Choroid plexus epithelial cell (primary cell): ENCODE measurements around the gene RPTOR.

Experiments used
- DNase-seq: peaks from one replicate; pipeline ENCODE4 v3.0.0-alpha.2; 2010; ENCODE audit warnings: low read depth
- H3K4me3 ChIP-seq: 2 replicates; pipeline ENCODE4 v1.5.1; 2011; ENCODE audit warnings: low read depth, mild to moderate bottlenecking, control low read depth, low read length, moderate library complexity
- CTCF ChIP-seq: conservative IDR thresholded peaks from 2 replicates; pipeline ENCODE4 v1.5.1; 2011; ENCODE audit warnings: low read depth, mild to moderate bottlenecking, control low read depth, inconsistent platforms, low read length, moderate library complexity

The RPTOR gene

DNA sequence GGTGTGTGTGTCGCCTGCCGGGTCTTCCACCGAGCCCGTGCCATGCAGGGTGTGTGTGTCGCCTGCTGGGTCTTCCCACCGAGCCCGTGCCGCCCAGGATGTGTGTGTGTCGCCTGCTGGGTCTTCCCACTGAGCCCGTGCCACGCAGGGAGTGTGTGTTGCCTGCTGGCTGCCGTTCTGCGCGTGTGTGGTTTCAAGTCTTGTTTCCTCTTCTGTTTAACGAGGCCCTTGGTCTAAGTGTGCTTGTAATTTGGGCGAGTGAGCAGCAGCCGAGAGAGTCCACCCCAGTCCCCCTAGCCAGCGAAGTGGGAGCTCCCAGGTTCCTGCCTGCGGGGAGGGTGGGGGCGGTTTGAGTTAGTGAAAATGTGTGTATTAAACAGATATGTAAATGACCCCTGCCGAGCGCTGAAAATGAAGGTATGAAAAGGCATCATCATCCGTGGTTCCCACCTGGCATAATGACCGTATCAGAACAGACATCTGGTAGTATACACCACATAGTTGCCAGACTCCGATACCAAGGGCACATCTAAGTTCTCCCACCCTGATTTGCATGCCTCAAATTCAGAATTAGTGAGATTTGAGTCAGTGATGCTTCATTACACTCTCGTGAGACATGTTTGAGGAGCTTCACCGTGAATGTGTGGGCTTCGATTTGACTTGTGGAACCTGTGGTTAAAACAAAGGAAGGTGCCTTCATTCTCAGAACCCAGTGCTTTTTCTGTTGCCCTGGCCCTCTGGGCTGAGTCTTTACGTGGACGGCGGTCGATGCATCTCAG lies 332.5 kb downstream of the RPTOR start:
- no peak overlapping the region for H3K4me3 ChIP-seq
- no peak for TF ChIP-seq CTCF
- DNase-seq, result no peak

DNA sequence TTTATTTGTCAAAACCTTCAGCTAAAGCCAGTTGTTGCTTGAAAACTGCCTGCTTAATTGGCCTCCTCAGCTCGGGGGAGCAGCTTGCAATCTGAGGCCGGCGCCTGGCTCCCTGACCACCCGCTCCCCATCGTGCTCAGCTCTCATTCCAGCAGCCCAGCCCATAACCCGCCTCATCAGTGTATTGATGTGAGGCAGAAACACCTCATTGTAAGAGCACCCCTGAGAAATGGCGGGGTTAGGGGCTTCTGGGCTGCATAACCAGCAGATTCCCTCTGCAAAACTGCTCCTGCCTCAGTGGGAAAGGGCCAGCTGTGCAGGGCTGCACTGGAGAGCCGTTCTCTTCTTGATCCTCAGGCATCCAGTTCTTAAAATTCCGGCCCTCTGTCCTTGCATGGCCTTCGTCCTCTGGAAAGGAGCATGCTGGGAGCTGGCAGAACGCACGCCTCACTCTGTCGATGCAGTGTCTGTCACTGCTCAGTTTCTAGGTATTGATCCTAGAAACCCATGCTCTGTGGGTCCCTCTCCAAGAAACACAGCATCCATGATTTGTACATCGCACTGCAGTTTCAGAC lies 333.2 kb downstream of the RPTOR start:
- no peak for DNase-seq
- no peak overlapping the region for H3K4me3 ChIP-seq
- no peak for TF ChIP-seq CTCF

GRCh38 chr17:80878876-80879722 lies 334.5 kb downstream of the RPTOR start:
- TF ChIP-seq CTCF, result no peak
- H3K4me3 ChIP-seq, result no peak overlapping the region
- no peak for DNase-seq

- TF ChIP-seq CTCF, result no peak
- DNase-seq, result no peak
- no peak overlapping the region for H3K4me3 ChIP-seq
Measured at GRCh38 chr17:80879723-80880647, 335.3 kb downstream of the RPTOR start.

DNA sequence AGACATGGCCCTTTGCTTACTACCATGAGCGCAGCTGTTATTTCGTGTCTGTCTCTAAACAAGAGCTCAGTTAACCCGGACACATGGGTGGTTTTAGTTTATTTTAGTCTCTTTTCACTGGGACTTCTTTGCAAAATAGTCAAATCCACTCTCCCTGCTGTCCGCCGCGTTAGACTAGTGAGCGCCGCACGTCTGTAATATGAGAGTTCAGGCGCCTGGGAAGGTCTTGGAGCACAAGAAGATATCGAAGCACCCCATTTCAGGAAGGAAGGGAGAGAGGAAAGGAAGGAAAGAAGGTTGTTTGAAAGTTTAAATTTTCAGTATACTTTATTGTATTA lies 336.0 kb downstream of the RPTOR start:
- no peak for TF ChIP-seq CTCF
- DNase-seq, result no peak
- no peak overlapping the region for H3K4me3 ChIP-seq

DNA sequence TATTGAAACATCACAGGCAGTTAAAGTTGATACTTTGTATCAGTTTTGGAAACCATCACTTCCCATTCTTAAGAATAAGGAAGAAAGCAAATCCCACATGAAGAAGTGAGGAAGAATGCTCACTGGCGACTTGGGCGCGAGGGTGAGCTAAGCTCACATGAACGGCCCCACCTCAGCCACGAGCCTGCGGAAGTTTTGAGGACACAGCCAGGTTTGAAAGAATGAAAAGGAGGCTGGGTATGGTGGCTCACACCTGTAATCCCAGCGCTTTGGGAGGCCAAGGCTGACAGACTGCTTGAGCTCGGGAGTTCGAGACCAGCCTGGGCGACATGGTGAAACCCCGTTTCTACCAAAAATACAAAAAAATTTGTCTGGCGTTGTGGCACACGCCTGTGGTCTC lies 336.7 kb downstream of the RPTOR start:
- H3K4me3 ChIP-seq, result no peak overlapping the region
- no peak for TF ChIP-seq CTCF
- no peak for DNase-seq
